SK-N-SH treated with all-trans-retinoic acid at 6 μM for 48 hours (cell line): ENCODE results near the gene MMP12.
A peak's percentile ranks its signal among the peaks of the same experiment; 100 is the strongest.

Experiments
- ATAC-seq: fragments of 200-7000 bp; cut with Tn5 transposase; 3 replicates; pipeline ENCODE4 v1.9.1; 2020; ENCODE audit warnings: mild to moderate bottlenecking, moderate library complexity
- BACH2 ChIP-seq: fragments of 250-450 bp; sonication (Bioruptor Pico); IDR thresholded peaks from 2 replicates; pipeline ENCODE4 v1.9.0; 2021; ENCODE audit warnings: mild to moderate bottlenecking, borderline replicate concordance
- GLIS3 ChIP-seq: fragments of 250-450 bp; sonication (Bioruptor Pico); IDR thresholded peaks from 2 replicates; pipeline ENCODE4 v1.5.0; 2020; ENCODE audit warnings: mild to moderate bottlenecking, moderate library complexity
- ISL1 ChIP-seq: fragments of 250-450 bp; sonication (Bioruptor Pico); IDR thresholded peaks from 2 replicates; pipeline ENCODE4 v2.1.2; 2022; ENCODE audit warnings: mild to moderate bottlenecking, moderate library complexity
- OSR1 ChIP-seq: fragments of 250-450 bp; sonication (Bioruptor Pico); IDR thresholded peaks from 2 replicates; pipeline ENCODE4 v1.8.0; 2022; ENCODE audit warnings: moderate library complexity, mild to moderate bottlenecking, inconsistent platforms
- POU6F1 ChIP-seq: fragments of 250-450 bp; sonication (Bioruptor Pico); IDR thresholded peaks from 2 replicates; pipeline ENCODE4 v1.8.0; 2021; ENCODE audit warnings: low read depth, mild to moderate bottlenecking, moderate library complexity, borderline replicate concordance
- RARB ChIP-seq: fragments of 250-450 bp; sonication (Bioruptor Pico); IDR thresholded peaks from 2 replicates; pipeline ENCODE4 v1.8.0; 2021; ENCODE audit warnings: mild to moderate bottlenecking, moderate library complexity
- TSHZ2 ChIP-seq: fragments of 250-450 bp; sonication (Bioruptor Pico); IDR thresholded peaks from 2 replicates; pipeline ENCODE4 v1.5.0; 2020; ENCODE audit warnings: mild to moderate bottlenecking, moderate library complexity
- ZFP30 ChIP-seq: fragments of 450-650 bp; formaldehyde crosslinking; IDR thresholded peaks from 2 replicates; pipeline ENCODE4 v1.5.0; 2022; ENCODE audit warnings: mild to moderate bottlenecking, moderate library complexity
- ZNF565 ChIP-seq: fragments of 450-650 bp; formaldehyde crosslinking; conservative IDR thresholded peaks from 2 replicates; pipeline ENCODE4 v1.5.0; 2020; ENCODE audit warnings: low read depth, mild to moderate bottlenecking, moderate library complexity
- ZNF70 ChIP-seq: fragments of 450-650 bp; formaldehyde crosslinking; IDR thresholded peaks from 2 replicates; pipeline ENCODE4 v1.5.0; 2020; ENCODE audit warnings: mild to moderate bottlenecking, moderate library complexity
- TF ChIP-seq, protein P1 (sequence below): fragments of 250-450 bp; sonication (Bioruptor Pico); IDR thresholded peaks from 2 replicates; pipeline ENCODE4 v1.5.1; 2021; ENCODE audit warnings: mild to moderate bottlenecking, moderate library complexity
- TF ChIP-seq, protein P2 (sequence below): fragments of 250-450 bp; sonication (Bioruptor Pico); IDR thresholded peaks from 2 replicates; pipeline ENCODE4 v1.5.1; 2020; ENCODE audit warnings: low read depth, mild to moderate bottlenecking, moderate library complexity
- TF ChIP-seq, protein P3 (sequence below): fragments of 250-450 bp; sonication (Bioruptor Pico); IDR thresholded peaks from 2 replicates; pipeline ENCODE4 v1.8.0; 2020; ENCODE audit warnings: mild to moderate bottlenecking, moderate library complexity, borderline replicate concordance

The MMP12 gene

GRCh38 chr11:102832612-102833011 lies 42.2 kb downstream of the MMP12 start (continued):
- TF ChIP-seq POU6F1 (CRISPR knock-in tag), result no peak
- no peak for TF ChIP-seq ZFP30 (CRISPR knock-in tag)
- no peak for TF ChIP-seq BACH2 (CRISPR knock-in tag)
- no peak for TF ChIP-seq ZNF70 (CRISPR knock-in tag)
- TF ChIP-seq, protein P1, sequence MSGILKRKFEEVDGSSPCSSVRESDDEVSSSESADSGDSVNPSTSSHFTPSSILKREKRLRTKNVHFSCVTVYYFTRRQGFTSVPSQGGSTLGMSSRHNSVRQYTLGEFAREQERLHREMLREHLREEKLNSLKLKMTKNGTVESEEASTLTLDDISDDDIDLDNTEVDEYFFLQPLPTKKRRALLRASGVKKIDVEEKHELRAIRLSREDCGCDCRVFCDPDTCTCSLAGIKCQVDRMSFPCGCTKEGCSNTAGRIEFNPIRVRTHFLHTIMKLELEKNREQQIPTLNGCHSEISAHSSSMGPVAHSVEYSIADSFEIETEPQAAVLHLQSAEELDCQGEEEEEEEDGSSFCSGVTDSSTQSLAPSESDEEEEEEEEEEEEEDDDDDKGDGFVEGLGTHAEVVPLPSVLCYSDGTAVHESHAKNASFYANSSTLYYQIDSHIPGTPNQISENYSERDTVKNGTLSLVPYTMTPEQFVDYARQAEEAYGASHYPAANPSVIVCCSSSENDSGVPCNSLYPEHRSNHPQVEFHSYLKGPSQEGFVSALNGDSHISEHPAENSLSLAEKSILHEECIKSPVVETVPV (CRISPR knock-in tag), result no peak
- TF ChIP-seq, protein P2, sequence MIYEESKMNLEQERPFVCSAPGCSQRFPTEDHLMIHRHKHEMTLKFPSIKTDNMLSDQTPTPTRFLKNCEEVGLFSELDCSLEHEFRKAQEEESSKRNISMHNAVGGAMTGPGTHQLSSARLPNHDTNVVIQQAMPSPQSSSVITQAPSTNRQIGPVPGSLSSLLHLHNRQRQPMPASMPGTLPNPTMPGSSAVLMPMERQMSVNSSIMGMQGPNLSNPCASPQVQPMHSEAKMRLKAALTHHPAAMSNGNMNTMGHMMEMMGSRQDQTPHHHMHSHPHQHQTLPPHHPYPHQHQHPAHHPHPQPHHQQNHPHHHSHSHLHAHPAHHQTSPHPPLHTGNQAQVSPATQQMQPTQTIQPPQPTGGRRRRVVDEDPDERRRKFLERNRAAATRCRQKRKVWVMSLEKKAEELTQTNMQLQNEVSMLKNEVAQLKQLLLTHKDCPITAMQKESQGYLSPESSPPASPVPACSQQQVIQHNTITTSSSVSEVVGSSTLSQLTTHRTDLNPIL (CRISPR knock-in tag), result no peak
- no peak for TF ChIP-seq ISL1 (CRISPR knock-in tag)

GRCh38 chr11:102831489-102832440 lies 43.0 kb downstream of the MMP12 start:
- peak; percentile 84 for ATAC-seq
- TF ChIP-seq, protein P3, sequence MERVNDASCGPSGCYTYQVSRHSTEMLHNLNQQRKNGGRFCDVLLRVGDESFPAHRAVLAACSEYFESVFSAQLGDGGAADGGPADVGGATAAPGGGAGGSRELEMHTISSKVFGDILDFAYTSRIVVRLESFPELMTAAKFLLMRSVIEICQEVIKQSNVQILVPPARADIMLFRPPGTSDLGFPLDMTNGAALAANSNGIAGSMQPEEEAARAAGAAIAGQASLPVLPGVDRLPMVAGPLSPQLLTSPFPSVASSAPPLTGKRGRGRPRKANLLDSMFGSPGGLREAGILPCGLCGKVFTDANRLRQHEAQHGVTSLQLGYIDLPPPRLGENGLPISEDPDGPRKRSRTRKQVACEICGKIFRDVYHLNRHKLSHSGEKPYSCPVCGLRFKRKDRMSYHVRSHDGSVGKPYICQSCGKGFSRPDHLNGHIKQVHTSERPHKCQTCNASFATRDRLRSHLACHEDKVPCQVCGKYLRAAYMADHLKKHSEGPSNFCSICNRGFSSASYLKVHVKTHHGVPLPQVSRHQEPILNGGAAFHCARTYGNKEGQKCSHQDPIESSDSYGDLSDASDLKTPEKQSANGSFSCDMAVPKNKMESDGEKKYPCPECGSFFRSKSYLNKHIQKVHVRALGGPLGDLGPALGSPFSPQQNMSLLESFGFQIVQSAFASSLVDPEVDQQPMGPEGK, result peak; percentile 25; the same call in 1 of the 2 replicates
- no peak for TF ChIP-seq ISL1 (CRISPR knock-in tag)
- TF ChIP-seq, all 23 proteins: peak for 1

DNA sequence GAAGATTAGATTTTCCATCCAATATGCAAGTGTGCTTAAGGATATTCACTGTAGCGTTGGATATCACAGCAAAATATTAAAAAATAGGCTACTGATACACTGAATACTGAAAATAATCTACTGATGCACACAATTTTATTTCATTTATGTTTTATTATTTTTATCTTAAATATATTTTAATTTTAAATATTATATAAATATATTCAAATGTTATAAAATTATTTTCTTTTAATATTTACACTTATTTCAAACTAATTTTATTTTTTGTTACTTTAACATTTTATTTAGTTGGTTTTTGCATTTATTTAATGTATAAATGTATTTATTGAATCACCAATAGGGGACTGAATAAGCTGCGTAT lies 43.7 kb downstream of the MMP12 start:
- ATAC-seq, result no peak
- TF ChIP-seq, protein P2 (CRISPR knock-in tag), result no peak
- TF ChIP-seq ZNF565 (CRISPR knock-in tag) (no peak), GLIS3 (no peak), OSR1 (CRISPR knock-in tag) (no peak), ZFP30 (CRISPR knock-in tag) (no peak), RARB (CRISPR knock-in tag) (no peak), POU6F1 (CRISPR knock-in tag) (no peak), TSHZ2 (CRISPR knock-in tag) (no peak)
